GM15510 (cell line): ENCODE results near the gene RINT1.

Source experiments
- POLR2A ChIP-seq: IDR thresholded peaks from 3 replicates; pipeline ENCODE4 v1.6.1; 2011; ENCODE audit warnings: borderline replicate concordance; ENCODE audit not compliant: insufficient read length; ENCODE audit errors: extremely low read depth

Gene RINT1

GRCh38 chr7:105531792-105532671 is at the start of gene RINT1:
RINT1 (plus strand) TSS chr7:105532201; CDS start chr7:105532316, 115 bp downstream.
- TF ChIP-seq POLR2A: peak; percentile 99

- no peak for TF ChIP-seq POLR2A
These were observed 44.1 kb upstream of the RINT1 start for GRCh38 chr7:105487579-105488571.

- TF ChIP-seq POLR2A: no peak
These were observed 42.6 kb upstream of the RINT1 start for GRCh38 chr7:105489409-105489808.

- TF ChIP-seq POLR2A: no peak
These were observed 38.6 kb upstream of the RINT1 start for GRCh38 chr7:105493196-105493922.

- TF ChIP-seq POLR2A: no peak
These were observed 38.1 kb upstream of the RINT1 start for GRCh38 chr7:105493923-105494315.

- TF ChIP-seq POLR2A: no peak
These were observed 35.5 kb upstream of the RINT1 start for GRCh38 chr7:105496521-105496920.

GRCh38 chr7:105497016-105497415 is 35.0 kb upstream of the RINT1 start:
- TF ChIP-seq POLR2A: no peak

- TF ChIP-seq POLR2A: no peak
These were observed 29.8 kb upstream of the RINT1 start for GRCh38 chr7:105502173-105502572.

GRCh38 chr7:105512415-105512814 is 19.6 kb upstream of the RINT1 start:
- no peak for TF ChIP-seq POLR2A

- no peak for TF ChIP-seq POLR2A
These were observed 19.0 kb upstream of the RINT1 start for GRCh38 chr7:105512926-105513526.

- no peak for TF ChIP-seq POLR2A
These were observed 12.6 kb upstream of the RINT1 start for GRCh38 chr7:105519353-105519752.

GRCh38 chr7:105521027-105521716 is 10.8 kb upstream of the RINT1 start:
- TF ChIP-seq POLR2A: no peak

GRCh38 chr7:105521717-105522463 is 10.1 kb upstream of the RINT1 start, which contains the start of gene PUS7:
PUS7 (minus strand) TSS chr7:105522271; CDS start chr7:105508512, 13,759 bp downstream.
- peak; percentile 93 for TF ChIP-seq POLR2A

- no peak for TF ChIP-seq POLR2A
These were observed 7.2 kb upstream of the RINT1 start for GRCh38 chr7:105524840-105525239.

GRCh38 chr7:105530126-105530525 is 1.9 kb upstream of the RINT1 start:
- no peak for TF ChIP-seq POLR2A
